DMS114 treated with DMSO at 0.1 percent for 48 hours (cell line): ENCODE data around the gene AJAP1.

Experiments
- DNase-seq: peaks from one replicate; lab custom pipeline; 2025; ENCODE audit not compliant: unreplicated experiment; lab: John Stamatoyannopoulos, UW

Gene AJAP1

DNA sequence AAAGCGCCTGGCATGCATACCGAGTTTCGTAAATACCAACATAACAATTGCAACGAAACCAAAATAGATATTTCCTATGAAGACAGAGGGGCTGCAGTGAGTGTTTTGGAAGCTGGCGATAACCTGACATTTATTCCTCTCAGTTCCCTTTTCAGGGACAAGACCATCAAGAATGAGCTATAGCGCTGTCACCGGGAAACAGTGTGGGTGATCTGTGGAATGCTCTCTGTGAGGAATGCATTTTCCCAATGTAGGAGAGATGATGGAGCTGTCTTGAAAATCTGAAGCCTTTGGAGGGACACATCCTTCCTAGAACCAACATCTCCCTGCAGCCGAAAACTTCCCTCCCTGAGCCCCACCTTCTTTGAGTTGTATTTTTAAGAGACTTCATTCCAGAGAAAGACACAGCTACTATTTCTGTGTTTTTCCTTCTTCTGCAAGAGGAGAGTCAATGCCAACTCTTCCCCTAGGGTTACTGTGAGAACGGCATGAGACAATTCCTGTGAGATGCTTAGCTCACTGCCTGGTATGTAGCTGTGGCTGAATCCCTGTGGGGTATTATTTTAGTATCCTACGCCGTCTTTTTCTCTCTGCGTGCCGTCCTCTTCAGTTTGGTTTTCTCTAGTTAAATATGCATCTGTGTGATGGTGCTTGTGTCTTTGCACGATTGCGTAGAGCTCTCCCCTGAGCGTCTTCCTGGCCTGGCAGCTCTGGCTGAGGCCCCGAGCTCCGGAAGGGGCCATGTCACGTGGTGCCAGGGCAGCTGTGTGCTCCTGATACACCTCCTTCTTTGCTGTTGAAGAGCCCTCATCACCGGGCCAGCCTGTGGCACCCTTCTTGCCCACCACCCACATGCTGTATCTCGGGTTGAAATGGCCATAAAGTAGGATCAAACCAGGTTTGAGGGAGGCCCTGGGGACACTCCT lies 45.2 kb downstream of the AJAP1 start:
- no peak for DNase-seq

DNA sequence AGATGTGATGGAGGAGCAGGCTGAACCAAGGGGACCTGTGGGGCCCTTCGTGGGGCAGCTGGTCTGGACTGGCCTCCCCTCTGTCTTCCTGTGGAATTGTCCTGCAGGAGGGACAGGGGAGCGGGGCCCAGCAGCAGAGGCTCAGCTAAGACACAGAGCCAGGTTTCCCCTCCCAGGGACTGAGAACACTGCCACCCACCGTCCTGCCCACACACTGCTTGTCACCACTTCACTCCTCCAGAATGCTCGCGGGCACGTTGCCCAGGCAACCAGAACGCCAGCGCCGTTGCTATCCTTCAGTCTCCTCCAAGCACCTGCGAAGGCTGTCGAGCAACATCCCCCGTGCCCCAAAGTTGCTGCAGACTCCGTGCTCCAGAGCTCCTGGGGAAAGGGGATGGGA lies 46.4 kb downstream of the AJAP1 start:
- no peak for DNase-seq

DNA sequence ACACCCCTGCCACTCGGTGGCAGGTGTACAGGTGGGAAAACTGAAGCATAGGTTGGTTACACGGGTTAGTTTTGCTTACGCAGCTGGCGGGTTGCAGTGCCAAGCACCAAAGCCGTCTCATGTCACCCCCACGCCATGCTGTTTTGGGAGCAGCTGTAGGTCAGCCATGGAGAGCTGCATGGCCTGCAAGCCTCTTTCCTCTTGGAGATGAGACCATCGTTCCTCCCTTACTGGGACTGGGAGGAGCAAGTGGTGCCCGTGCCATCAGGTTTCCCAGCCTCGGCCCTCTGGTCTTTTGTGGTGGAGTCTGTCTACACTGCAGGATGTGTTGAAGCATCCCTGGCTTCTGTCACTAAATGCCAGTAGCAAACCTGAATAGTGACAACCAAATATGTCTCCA lies 46.9 kb downstream of the AJAP1 start:
- no peak for DNase-seq

DNA sequence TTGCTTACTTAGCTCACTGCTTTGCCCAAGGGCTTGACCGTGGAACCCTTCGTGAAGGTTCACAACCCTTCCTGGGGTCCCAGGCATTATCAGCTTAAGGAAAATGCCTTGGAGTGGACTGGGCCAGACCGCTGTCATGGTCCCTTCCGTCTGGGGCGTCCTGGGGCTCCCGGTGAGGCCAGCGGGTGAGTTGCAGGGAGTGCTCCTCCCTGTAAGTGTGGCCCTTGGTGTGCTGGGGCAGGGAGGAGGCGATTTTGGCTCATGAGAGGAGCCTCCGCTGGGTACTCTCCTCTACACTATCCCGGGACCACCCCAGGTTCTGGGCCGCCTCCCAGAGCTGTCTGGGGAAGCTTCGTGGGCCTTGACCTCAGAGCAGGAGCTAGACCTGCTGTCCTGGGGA lies 48.1 kb downstream of the AJAP1 start:
- no peak for DNase-seq

DNA sequence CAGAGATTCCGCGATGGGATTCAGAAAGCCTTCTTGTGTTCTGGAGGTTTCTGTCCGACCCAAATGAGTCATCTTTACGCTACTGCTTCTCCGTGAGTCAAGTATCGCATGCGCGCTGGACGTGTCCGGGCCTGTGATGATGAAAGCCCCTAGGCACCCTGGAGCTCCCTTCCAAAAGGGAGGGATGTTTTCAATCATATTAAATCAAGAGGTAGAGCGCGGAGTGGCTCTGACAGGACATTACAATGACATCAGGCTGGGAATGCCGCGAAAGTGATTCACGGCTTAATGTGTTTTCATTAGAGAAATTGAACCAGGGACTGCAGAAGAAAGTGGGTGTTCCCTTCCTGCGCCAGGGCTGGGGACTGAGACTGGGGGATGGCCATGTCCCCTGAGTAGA lies 48.5 kb downstream of the AJAP1 start:
- DNase-seq = no peak

DNA sequence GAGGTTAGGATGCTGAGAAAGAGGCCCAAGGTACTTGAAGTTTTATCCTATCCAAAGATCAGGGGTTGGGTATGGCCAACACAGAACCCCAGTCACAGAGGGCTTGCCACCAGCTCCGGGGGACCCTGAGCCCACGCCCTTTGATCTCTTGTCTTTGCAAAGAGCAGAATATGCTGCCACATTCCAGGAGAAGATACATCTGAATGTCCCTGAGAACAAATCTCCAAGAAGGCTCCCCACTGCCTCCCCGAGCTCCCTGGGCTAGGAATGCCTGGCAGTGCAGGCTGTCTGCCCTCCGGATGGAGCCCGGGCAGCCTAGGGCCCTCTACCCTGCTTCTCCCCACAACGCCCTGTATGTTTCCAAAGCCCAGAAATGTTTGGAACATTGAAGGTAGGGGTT lies 49.2 kb downstream of the AJAP1 start:
- no peak for DNase-seq

DNA sequence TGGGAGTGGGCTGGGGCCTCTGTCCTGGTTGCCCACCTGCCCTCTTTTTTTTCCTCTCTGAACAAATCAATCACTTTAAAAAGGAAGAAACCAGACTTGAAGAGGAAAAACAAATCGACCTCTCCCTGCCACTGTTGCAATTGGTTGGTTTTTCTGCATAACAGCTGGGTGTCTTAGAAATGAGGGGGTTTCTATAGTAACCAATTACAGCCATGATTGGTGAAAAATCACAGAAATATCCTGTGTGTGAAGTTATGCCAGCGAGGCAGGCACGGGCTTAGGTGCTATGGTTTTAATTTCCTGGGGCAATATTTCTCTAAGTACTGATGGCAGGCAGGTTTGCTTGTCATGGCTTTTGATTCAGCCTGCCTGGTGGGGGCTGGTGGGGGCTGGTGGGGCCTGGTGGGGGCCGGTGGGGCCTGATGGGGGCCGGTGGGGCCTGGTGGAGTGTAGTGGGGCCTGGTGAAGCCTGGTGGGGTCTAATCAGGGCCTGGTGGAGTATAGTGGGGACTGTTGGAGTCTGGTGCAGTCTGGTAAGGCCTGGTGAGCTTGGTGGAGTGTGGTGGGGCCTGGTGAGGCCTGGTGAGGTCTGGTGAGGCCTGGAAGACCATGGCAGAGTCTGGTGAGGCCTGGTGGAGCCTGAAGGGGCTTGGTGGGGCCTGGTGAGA lies 54.6 kb downstream of the AJAP1 start:
- DNase-seq = no peak

DNA sequence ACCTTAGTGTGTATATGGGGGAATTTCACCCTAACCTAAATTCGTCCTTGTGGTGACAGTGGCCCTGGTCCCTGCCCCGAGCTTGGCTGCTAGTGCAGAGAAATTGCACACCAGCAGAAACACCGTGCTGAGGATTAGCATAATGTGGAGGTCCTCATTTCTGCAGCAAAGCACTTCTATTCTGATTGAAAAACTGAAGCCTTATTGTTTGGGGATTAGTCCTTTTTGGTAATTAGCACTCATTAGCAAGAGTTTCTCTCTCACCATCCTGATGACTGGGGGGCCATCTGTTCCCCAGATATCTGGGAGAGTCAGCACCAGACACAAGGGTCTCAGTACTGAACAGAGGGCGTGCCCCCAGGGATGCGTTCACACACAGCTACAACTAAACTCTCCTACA lies 55.2 kb downstream of the AJAP1 start:
- DNase-seq = no peak

DNA sequence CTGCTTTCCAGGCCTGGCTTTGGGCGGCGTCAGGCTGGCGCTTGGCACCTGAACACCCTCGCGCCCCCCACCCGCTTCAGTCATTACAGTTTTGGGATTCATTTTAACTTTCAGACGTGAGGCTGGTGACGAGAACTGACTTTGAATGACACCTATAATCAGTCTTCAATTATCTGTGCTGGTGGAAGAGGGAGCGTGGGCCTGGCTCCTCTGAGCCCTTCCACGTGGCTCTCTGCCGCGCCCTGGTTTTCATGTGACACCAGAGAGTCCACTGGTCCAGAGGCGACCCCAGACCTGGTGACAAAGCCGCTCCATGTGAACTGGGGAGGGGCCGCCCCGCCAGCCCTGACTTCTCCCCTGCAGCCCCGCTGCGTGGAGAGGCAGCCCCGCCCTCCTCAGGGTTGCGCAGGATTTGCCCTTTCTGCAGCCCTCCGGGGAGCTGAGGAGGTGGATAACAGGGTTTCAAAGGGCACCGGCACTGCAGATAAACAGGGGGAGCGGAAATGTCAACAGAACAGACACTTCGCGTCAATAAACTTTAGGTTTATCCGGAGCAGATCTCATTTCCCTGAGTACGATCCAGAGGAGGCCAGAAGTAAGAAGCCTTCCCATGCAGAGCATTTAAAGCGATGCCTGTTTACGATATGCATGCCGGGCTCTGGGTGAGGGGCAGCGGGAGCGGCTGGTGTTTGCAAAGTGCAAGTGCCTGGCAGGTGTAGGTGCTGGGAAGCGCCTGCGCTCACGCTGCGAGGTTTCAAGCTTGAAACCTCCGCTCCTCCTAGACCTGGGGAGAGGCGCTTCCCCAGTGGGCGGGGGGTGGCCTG lies 56.4 kb downstream of the AJAP1 start:
- no peak for DNase-seq

DNA sequence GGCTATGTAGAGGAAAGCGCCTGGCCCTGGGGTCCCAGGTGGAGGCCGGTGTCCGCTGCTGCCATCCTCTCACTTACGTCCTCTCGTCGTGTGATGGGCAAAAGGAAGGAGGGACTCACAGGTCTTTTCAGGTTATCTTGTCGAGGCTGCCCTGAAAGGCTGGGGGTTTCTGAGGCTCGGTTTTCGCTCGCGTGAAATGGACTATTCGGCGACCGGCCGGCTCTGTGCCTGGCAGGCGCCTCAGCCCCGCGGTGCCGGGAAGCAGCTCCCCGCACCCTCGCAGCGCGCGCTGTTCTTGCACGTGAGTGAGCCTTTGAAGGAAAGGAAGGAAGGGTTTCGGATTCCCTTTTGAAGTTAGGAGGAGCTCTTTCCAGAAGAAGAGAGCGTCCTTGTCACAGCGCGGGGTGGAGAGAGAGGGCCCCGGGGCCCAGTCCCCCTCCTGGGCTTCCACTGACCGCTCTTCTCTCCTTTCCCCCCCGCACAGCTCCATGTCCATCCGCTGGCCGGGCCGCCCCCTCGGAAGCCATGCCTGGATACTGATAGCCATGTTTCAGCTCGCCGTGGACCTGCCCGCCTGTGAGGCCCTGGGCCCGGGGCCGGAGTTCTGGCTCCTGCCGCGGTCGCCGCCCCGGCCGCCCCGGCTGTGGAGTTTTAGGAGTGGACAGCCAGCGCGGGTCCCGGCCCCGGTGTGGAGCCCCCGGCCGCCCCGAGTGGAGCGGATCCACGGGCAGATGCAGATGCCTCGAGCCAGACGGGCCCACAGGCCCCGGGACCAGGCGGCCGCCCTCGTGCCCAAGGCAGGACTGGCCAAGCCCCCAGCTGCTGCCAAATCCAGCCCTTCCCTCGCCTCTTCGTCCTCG lies 57.2 kb downstream of the AJAP1 start:
- DNase-seq = no peak

DNA sequence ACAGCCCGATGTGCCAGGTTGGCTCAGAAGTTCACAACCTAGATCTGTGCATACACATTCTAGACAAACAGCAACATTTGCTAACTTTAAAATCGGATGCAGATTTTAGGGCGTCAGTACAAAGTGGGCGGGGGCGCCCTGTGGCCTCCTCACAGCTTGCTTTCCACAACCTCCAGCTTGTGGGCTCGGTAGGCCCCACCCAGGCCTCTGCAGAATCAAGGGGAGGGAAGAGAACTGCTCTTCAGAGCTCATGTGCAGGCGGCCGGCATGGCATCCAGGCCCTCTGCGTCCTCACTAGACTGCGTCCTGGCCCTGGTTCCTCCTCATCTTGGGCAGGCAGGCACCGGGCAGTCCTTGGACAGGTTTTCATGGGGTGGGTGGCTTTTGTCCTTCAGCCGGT lies 59.3 kb downstream of the AJAP1 start:
- no peak for DNase-seq

DNA sequence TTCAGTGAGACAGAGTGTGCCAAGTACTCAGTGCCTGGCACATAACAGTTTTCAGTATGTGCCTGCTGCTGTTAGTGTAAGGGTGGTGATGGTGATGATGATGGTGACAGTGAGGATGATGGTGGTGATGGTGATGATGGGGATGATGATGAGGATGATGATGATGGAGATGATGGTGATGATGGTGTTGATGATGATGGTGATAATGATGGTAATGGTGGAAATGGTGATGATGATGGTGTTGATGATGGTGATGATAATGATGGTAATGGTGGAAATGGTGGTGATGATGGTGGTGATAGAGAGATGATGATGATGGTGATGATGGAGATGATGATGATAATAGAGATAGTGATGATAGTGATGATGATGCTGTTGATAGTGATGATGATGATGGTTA lies 62.0 kb downstream of the AJAP1 start:
- DNase-seq = no peak

DNA sequence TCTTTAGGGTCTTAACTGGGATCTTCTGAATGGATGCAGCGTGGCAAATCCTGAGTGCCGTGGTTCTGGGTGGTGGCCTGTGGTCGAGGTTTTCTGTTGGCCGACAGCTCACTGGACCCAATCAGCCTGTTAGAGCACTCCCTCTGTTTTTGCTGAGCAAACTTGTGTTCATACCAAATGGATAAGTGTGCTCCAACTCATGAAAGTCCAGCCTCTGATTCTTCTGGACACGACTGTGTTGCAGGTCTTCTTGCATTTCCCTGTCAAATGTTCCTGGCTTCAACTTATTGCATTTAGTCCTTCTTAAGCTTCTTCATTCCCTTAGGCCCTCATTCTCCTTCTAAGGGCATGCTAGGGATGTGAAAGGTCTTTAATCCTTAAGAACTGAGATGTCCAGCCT lies 63.7 kb downstream of the AJAP1 start:
- DNase-seq = no peak

DNA sequence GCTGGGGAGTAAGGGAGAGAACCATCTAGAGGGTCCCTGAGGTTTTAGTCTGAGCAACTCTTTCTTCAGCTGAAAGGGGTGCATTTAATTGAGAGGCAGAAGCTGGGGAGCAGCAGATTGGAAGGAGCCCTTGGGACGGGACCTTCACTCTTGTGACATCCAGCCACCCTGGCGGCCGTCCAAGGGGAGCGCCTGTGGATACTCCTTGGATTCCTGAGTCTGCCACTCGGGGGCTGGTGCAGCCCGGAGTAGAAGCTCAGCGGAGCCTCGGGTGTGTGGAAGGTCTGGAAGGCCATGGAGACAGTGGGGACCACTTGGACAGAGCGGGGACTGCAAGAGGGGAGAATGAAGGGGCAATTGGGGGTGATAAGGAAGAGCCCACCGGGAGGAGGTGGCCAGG lies 68.7 kb downstream of the AJAP1 start:
- no peak for DNase-seq

DNA sequence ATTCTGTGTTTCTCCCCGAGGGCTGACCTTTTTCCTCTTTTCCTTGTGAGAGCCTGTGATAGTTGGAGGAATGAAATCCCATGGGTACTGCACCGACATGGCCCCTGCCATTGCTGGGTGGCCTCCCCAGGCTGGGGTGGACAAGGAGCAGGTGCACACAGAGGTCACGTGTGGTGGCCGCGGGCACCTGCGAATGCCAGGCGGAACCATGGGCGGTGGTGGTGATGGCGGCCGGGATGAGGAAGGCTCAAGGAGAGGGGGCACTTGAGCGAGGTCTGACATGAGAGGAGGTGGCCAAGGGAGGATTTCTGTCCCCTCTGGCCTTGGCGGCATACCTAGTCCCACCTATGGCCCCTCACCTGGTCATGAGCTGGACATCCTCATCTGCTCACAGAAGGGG lies 69.6 kb downstream of the AJAP1 start:
- DNase-seq = no peak

DNA sequence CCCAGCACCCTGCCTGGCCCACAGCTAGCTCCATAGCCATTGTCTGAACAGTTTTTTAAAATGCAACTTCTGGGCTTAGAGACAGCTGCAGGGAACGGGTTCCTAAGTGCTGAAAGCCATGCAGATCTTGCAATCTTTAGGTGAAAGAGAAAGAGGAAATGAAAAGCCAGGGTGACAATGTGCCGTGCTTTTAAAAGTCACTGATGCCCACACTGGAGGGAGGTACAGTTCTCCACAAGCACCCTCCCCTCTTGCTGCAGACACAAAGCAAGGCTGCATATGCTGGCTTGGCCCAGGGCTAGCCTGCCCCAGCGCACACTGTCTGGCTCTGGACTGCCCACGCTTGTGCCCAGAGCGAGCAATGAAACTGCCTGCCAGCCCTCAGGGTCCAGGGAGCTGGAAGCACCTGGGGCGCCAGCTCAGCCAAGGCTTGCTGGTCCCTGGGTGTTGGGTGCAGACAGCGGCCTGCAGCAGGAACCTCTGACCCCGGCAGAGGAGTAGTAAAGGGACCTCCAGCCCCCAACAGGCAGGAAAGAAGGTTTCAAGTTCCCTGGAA lies 70.4 kb downstream of the AJAP1 start:
- no peak for DNase-seq

DNA sequence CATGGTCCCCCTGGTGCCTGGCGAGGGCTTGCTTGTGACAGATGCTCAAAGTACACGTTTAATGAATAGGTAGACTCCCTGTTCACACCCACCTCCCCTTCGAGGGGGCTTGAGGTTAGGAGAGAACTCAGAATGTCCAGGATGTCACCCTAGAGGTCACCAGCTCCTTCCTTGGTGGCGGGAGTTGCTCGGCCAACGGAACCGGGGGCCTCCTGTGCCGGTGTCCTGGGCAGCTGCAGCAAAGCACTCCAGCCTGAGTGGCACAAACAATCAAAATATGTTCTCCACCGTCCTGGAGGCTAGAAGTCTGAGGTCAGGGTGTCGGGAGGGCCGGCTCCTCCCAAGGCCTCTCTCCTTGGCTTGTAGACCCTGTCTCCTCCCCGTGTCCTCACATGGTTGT lies 71.0 kb downstream of the AJAP1 start:
- DNase-seq = no peak

DNA sequence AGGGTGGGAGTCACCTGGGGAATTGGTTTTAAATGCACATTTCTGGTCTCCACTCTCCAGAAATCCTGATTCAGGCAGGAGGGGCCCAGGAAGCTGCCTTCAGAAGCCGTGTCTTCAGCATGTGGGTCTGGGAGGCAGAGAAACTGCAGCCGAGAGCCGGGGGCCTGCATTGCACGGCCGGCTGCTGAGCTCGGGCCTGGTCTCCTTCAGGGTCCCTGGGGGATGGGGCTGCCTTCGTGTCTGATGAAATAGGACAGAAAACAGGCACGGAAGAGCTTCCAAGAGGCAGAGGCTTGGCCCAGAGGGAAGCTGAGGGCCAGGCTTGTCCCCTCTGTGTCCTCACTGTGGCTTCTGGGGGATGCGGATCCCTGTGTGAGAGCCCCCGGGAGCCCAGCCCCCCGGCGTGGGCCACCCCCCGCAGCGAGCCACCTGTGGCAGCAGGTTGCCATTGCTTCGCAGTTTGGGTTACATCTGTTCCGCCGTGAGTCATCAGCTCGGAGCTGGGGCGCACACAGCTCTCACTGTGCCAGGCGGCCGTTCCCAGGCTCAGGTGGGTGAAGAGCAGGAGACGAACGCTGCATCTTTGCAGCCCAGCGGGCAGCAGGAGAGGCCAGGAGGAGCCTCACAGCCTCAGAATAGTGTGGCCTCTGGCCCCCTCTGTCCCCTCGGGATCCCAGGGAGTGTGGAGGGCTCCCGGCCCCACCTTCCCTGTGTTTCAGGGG lies 72.4 kb downstream of the AJAP1 start:
- no peak for DNase-seq

DNA sequence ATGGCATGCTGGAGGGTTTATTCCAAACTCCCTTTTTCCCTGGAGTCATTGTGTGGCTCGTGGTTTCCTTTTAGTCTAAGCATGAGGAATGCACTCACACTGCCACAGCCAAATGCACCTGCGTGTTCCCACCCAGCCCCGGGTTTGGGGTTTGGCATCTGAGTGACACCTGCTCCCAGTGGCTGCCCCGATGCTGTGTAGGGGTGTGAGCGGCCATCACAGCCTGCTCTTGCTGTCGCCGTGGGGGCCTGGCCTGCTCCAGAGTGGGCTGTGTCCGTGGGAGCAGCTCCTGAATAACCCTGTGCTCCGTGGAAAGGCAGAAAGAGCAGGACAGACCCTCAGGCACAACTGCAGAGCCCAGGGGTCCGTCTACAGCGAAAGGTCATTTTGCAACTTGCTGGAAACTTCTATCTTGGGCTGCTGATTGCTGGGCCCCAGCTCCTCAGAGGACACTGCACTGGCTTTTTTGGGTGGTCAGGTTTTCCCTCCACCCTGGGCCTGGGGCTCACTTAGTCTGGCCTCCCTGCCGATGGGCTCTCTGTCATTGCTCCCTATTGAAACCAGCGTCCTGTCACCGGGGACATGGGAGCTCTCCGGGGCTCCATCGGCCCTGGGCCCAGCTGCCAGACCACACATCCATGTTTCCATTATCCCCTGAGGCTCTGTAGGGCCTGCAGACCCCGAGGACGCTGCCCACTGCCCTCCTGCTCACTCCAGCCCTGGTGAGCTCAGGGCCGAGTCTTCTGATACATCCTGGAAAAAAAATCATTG lies 74.1 kb downstream of the AJAP1 start:
- DNase-seq = no peak
